HG03354 (cell line): Measurements from ENCODE around the gene MMP24OS.

ENCODE experiments used
- ATAC-seq: cut with Tn5 transposase; IDR thresholded peaks from one replicate; pipeline ENCODE4 v1.9.1; 2021; ENCODE audit warnings: mild to moderate bottlenecking; ENCODE audit not compliant: unreplicated experiment, poor library complexity, severe bottlenecking

The MMP24OS gene

DNA sequence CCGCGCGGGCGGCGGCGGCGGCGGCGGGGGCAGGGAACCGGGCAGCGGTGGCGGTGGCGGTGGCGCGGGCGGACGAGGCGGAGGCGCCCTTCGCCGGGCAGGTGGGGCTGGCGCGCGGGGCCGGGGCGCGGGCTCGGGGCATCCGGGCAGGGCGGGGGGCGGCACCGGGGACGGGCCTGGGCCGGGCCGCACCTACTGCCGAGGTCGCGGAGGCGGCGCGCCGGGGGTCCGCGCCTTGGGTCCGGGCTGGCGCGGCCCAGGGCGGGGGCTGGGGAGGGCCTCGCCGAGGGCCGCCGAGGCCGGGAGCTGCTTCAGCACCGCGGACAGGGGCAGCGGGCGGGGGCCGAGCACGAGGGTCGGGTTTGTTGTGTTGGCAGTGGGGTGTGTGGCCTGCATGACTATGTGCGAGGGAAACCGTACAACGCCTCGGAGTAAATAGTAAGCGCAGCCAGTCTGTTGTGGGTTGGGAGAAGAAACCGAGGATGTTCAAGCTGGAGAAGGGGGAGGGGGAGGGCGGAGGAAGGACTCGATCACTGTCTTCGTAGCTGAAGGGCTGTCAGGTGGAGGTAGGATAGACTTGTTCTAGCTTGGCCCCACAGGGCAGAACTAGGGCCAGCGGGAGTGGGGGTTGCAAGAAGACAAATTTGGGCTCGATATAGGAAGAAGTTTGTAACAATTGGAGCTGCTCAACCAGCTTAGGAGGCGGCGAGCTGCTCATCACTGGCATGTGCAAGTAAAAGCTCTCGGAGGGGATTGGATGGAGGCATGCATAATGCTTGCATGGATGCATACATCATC is 50.8 kb downstream of the MMP24OS start:
- no peak for ATAC-seq
